Ovary (tissue), 9 donors: ENCODE results near the gene TXN2. TPM values are rescaled to one million over a fixed set of nuclear protein-coding genes. Genes with fewer than 3 reads are reported as not detected.

Source experiments
- DNase-seq, 5 donors: peaks; one replicate each; pipeline ENCODE4 v3.0.0-alpha.2; 2019 to 2020
- H3K27ac ChIP-seq, 2 donors: fragments of 200-600 bp; one replicate each; pipeline versions ENCODE4 v1.5.1 to v1.8.0; 2019 to 2022
- H3K27me3 ChIP-seq: fragments of 200-600 bp; one replicate; pipeline ENCODE4 v1.8.0; 2022
- H3K36me3 ChIP-seq: fragments of 200-600 bp; sonication (generic); one replicate; pipeline ENCODE4 v1.5.1; 2019
- H3K4me1 ChIP-seq: one replicate; pipeline ENCODE4 v1.8.1; 2013; ENCODE audit warnings: mild to moderate bottlenecking, moderate library complexity; ENCODE audit not compliant: insufficient read depth
- H3K4me3 ChIP-seq: fragments of 200-600 bp; sonication (generic); one replicate; pipeline ENCODE4 v1.5.1; 2017
- H3K9me3 ChIP-seq, 2 donors: fragments of 200-600 bp in 1 of 2; sonication (generic) in 1 of 2; one replicate each; pipeline versions ENCODE4 v1.5.1 to v1.8.1; 2013 to 2019; ENCODE audit warnings: mild to moderate bottlenecking in 1 of 2, moderate library complexity in 1 of 2
- CTCF ChIP-seq, 3 donors: fragments of 450-650 bp in 2 of 3; fragments of 200-600 bp in 1 of 3; IDR thresholded peaks; one replicate each; pipeline versions ENCODE4 v1.5.1 to v1.8.0; 2016 to 2022; ENCODE audit warnings: antibody characterized with exemption in 3 of 3, mild to moderate bottlenecking in 1 of 3
- EP300 ChIP-seq: sonication (generic); formaldehyde crosslinking; IDR thresholded peaks from one replicate; pipeline ENCODE4 v1.6.1; 2017; ENCODE audit warnings: antibody characterized with exemption
- POLR2A ChIP-seq: fragments of 450-650 bp; IDR thresholded peaks from one replicate; pipeline ENCODE4 v1.6.1; 2017; ENCODE audit warnings: antibody characterized with exemption, mild to moderate bottlenecking, moderate library complexity
- WGBS, 3 donors: extraction: QIAGEN DNeasy Blood & Tissue Kit in 1 of 3; methylation state at CpG; one replicate each; pipeline versions ENCODE4 v1.1.5 to v1.1.7; 2013 to 2017; 5-methylcytosine and 5-hydroxymethylcytosine counted together
- intact Hi-C, 4 donors: fragments of 100-400 bp; cut with DNase I; formaldehyde crosslinking; loops; one replicate each; pipeline versions ENCODE4 v1.11.0 to v1.15.1; 2022 to 2023
- polyA plus RNA-seq, 2 donors: library from polyadenylated mRNA; stranded (reverse); fragments of 200-250 nt in 1 of 2; fragments of 350-450 nt in 1 of 2; fragmentation: Illumina TruSeq in 1 of 2; extraction: RNeasy Lipid Tissue Mini Kit (QIAGEN cat#74804) in 1 of 2; gene quantifications; one replicate each; pipeline ENCODE4 v1.2.3, GENCODE V29; 2013 to 2014
- small RNA-seq: library from RNA; depleted of rRNA; stranded (forward); fragments of <200 nt; gene quantifications from one replicate; pipeline ENCODE3, GENCODE V24; 2016
- total RNA-seq, 7 donors: library from RNA; depleted of rRNA in 2 of 7; stranded (reverse); fragments of >200 nt in 2 of 7; fragmentation: NEBNext Ultra II Directional in 3 of 7; extraction: Animal tissue kit (Norgen Biotek cat#: 25700) in 3 of 7; gene quantifications; one replicate each; pipeline versions ENCODE4 v1.1.0 to v1.2.4, GENCODE V29; 2016 to 2023
- donor health status: DM: no; HTN: no; CAD: no; lungs with moderate emphysema.
- donor health status: DM: no; HTN: no; CAD: no.
- donor health status: Bipolar disorder and iron deficiency.
- donor health status: DM: yes; HTN: yes; CAD: no.
- donor health status: DM: no; HTN: no; CAD: no.
- donor health status: DM: yes; HTN: yes; CAD: no.

Gene TXN2
- total and polyA plus RNA-seq, 9 donors, result 60.9 to 118 (median 80.8) TPM

- no peaks in the 10 kb centered on the region for H3K36me3 ChIP-seq
- no peak for DNase-seq
- H3K27me3 ChIP-seq, result no peaks in the 10 kb centered on the region
- TF ChIP-seq EP300, result no peak
- no peak for TF ChIP-seq CTCF (IDR thresholded peaks at IDR 0.05)
- no peak for TF ChIP-seq POLR2A
- H3K4me1 ChIP-seq, result peaks cover 5% of the 10 kb centered on the region
- WGBS, 3 donors, result 40 to 45% (median 43%) methylated on average over 21 of the region's 21 CpGs
- peak overlapping the region; percentile 29 for H3K4me3 ChIP-seq
- H3K27ac ChIP-seq, result peak overlapping the region; percentile 43 to 73
- no peaks in the 10 kb centered on the region for H3K9me3 ChIP-seq
- intact Hi-C loops, result no loop called here
Observed at GRCh38 chr22:36419912-36420882, 61.2 kb downstream of the TXN2 start.

- TF ChIP-seq CTCF (IDR thresholded peaks at IDR 0.05) (peak in 1 of 3 donors; percentile 30), POLR2A (peak; percentile 36), EP300 (no peak)
- peak; percentile 70 to 80 (median 73) for DNase-seq
- H3K4me1 ChIP-seq, result peaks cover 5% of the 10 kb centered on the region
- no peaks in the 10 kb centered on the region for H3K36me3 ChIP-seq
- H3K27me3 ChIP-seq, result no peaks in the 10 kb centered on the region
- intact Hi-C loops, result no loop called here
- WGBS, 3 donors, result 6 to 7% (median 7%) methylated on average over 13 of the region's 13 CpGs
- peak overlapping the region; percentile 43 to 73 for H3K27ac ChIP-seq
- peak overlapping the region; percentile 29 for H3K4me3 ChIP-seq
- no peaks in the 10 kb centered on the region for H3K9me3 ChIP-seq
Observed at GRCh38 chr22:36419177-36419911, 62.1 kb downstream of the TXN2 start.

- 70 to 82% (median 71%) methylated on average over 9 of the region's 9 CpGs for WGBS, 3 donors
- Histone ChIP-seq H3K9me3 (no peaks in the 10 kb centered on the region), H3K27ac (no peak overlapping the region), H3K4me3 (no peak overlapping the region), H3K4me1 (peaks cover 5% of the 10 kb centered on the region), H3K27me3 (no peaks in the 10 kb centered on the region), H3K36me3 (no peaks in the 10 kb centered on the region)
- TF ChIP-seq POLR2A (no peak), CTCF (IDR thresholded peaks at IDR 0.05) (no peak), EP300 (no peak)
- intact Hi-C loops, result no loop called here
- no peak for DNase-seq
Observed at GRCh38 chr22:36417281-36417686, 64.2 kb downstream of the TXN2 start.

Small RNA genes within 50 kb of the gene (small RNA-seq; reads per million reads assigned to genes)
- gene RF00019, result not detected

Other genes starting within 250 kb of the TXN2 start
- 10 to 100 TPM; 21.8 to 38.1 (median 28.2) TPM for gene APOL2, start 242.1 kb downstream of the TXN2 start, total RNA-seq
- 10 to 100 TPM; 13.6 to 33.7 TPM for gene APOL2, start 242.1 kb downstream of the TXN2 start, polyA plus RNA-seq
- gene APOL1, start 228.5 kb downstream of the TXN2 start, total RNA-seq, result 10 to 100 TPM; 11.4 to 59.3 (median 34.4) TPM
- 10 to 100 TPM; 26.5 to 75.9 TPM for gene APOL1, start 228.5 kb downstream of the TXN2 start, polyA plus RNA-seq
- gene MYH9, start 93.7 kb downstream of the TXN2 start, total RNA-seq, result 100 to 1,000 TPM; 128 to 452 (median 348) TPM
- gene MYH9, start 93.7 kb downstream of the TXN2 start, polyA plus RNA-seq, result 100 to 1,000 TPM; 196 to 530 TPM
- 10 to 100 TPM in 5 of 7 donors, 1 to 10 TPM in 2; 6.9 to 30.7 (median 26.1) TPM for gene FOXRED2, start 25.4 kb upstream of the TXN2 start, total RNA-seq
- 10 to 100 TPM; 13.0 to 17.6 TPM for gene FOXRED2, start 25.4 kb upstream of the TXN2 start, polyA plus RNA-seq
- gene EIF3D, start 47.5 kb upstream of the TXN2 start, total RNA-seq, result 100 to 1,000 TPM; 166 to 299 (median 192) TPM
- 100 to 1,000 TPM; 224 to 351 TPM for gene EIF3D, start 47.5 kb upstream of the TXN2 start, polyA plus RNA-seq
- gene CACNG2, start 222.1 kb upstream of the TXN2 start, total RNA-seq, result not detected
- not detected for gene CACNG2, start 222.1 kb upstream of the TXN2 start, polyA plus RNA-seq